ENCODE data around the gene PAGE3.

PAGE3 gene

GRCh38 chrX:55264816-55265215 lies at the start of gene PAGE3:
Gene PAGE3 (minus strand): TSS chrX:55264916. CDS start chrX:55263903, 1,013 bp downstream.
- no peak for DNase-seq

- DNase-seq = no peak
These were observed 47.9 kb upstream of the PAGE3 start for GRCh38 chrX:55312655-55313054.

GRCh38 chrX:55290963-55291362 lies 26.2 kb upstream of the PAGE3 start:
- DNase-seq = no peak

GRCh38 chrX:55279832-55280231 lies 15.1 kb upstream of the PAGE3 start:
- DNase-seq = no peak

GRCh38 chrX:55260806-55261205 lies 3.9 kb downstream of the PAGE3 start:
- no peak for DNase-seq

GRCh38 chrX:55253528-55253927 lies 11.2 kb downstream of the PAGE3 start:
- no peak for DNase-seq

GRCh38 chrX:55240788-55241340 lies 23.9 kb downstream of the PAGE3 start:
- no peak for DNase-seq

- DNase-seq = no peak
These were observed 44.5 kb downstream of the PAGE3 start, which contains the start of gene PAGE5 for GRCh38 chrX:55220119-55220794. Gene PAGE5 (plus strand): TSS chrX:55220346. CDS start chrX:55221383, 1,037 bp downstream.

GRCh38 chrX:55213381-55213780 lies 51.3 kb downstream of the PAGE3 start:
- DNase-seq = no peak

- no peak for DNase-seq
These were observed 53.6 kb downstream of the PAGE3 start for GRCh38 chrX:55210931-55211677.

Data from activated T-cell treated with anti-CD3 and anti-CD28 coated beads for 4 hours (primary cell).